Muscle of leg (tissue), 11 donors: ENCODE results near the gene IPO4. TPM values are rescaled to one million over a fixed set of nuclear protein-coding genes. Genes with fewer than 3 reads are reported as not detected.
A peak's percentile ranks its signal among the peaks of the same experiment; 100 is the strongest.

Source experiments
- DNase-seq: peaks from one replicate; pipeline ENCODE4 v3.0.0; 2013
- H3K27ac ChIP-seq: one replicate; pipeline ENCODE4 v1.5.1; 2013; ENCODE audit warnings: mild to moderate bottlenecking, low read length, control low read depth
- H3K27me3 ChIP-seq: one replicate; pipeline ENCODE4 v1.6.1; 2013; ENCODE audit warnings: low read length; ENCODE audit not compliant: control insufficient read depth, insufficient read depth
- H3K36me3 ChIP-seq: one replicate; pipeline ENCODE4 v1.6.1; 2013; ENCODE audit warnings: low read length; ENCODE audit not compliant: control insufficient read depth, insufficient read depth
- H3K4me1 ChIP-seq: one replicate; pipeline ENCODE4 v1.6.1; 2013; ENCODE audit warnings: low read length; ENCODE audit not compliant: control insufficient read depth, insufficient read depth
- H3K4me3 ChIP-seq: one replicate; pipeline ENCODE4 v1.5.1; 2013; ENCODE audit warnings: low read length, control low read depth
- H3K9me3 ChIP-seq: replicated peaks from 2 replicates; pipeline ENCODE4 v1.6.1; 2013; ENCODE audit warnings: low read depth, low read length; ENCODE audit not compliant: control insufficient read depth
- WGBS: methylation state at CpG from one replicate; pipeline ENCODE4 v1.1.5; 2013; ENCODE audit warnings: missing lambda C conversion rate; ENCODE audit not compliant: insufficient coverage; 5-methylcytosine and 5-hydroxymethylcytosine counted together
- polyA plus RNA-seq, 8 donors: library from polyadenylated mRNA; unstranded; fragments of 120-200 nt; gene quantifications; one replicate each; pipeline versions ENCODE4 v1.2.1 to v1.2.3, GENCODE V29; 2013; ENCODE audit warnings: inconsistent platforms in 1 of 8, low replicate concordance in 1 of 8; ENCODE audit not compliant: insufficient read length in 8 of 8, insufficient read depth in 1 of 8
- total RNA-seq: library from RNA; stranded (reverse); fragments of 120-200 nt; gene quantifications from one replicate; pipeline ENCODE4 v1.2.4, GENCODE V29; 2013

The IPO4 gene
- total and polyA plus RNA-seq, 9 donors = 19.9 to 37.5 (median 29.4) TPM

DNA sequence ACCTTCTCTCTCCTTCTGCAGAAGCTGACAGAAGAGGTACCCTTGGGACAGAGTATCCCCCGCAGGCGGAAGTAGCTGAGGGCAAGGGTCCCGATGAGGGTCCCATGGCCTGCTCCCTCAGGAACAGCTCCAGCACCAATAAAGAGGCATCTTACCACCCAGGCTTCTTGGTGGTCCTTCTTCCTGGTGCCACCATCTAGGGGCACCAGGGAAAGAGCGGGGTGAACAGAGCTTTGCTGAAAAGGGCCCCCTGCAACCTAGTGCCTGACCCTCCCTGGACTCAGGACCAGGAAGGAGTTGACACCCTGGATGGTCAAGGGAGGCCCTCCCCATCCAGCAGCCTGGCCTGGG lies 28.1 kb downstream of the IPO4 start:
- Histone ChIP-seq H3K36me3 (peaks cover 78% of the 10 kb centered on the region), H3K4me3 (no peak overlapping the region), H3K9me3 (no peaks in the 10 kb centered on the region), H3K27me3 (no peaks in the 10 kb centered on the region), H3K4me1 (peaks cover 37% of the 10 kb centered on the region), H3K27ac (peak overlapping the region; percentile 88)
- no peak for DNase-seq
- 86% methylated on average over 4 of the region's 4 CpGs for WGBS

DNA sequence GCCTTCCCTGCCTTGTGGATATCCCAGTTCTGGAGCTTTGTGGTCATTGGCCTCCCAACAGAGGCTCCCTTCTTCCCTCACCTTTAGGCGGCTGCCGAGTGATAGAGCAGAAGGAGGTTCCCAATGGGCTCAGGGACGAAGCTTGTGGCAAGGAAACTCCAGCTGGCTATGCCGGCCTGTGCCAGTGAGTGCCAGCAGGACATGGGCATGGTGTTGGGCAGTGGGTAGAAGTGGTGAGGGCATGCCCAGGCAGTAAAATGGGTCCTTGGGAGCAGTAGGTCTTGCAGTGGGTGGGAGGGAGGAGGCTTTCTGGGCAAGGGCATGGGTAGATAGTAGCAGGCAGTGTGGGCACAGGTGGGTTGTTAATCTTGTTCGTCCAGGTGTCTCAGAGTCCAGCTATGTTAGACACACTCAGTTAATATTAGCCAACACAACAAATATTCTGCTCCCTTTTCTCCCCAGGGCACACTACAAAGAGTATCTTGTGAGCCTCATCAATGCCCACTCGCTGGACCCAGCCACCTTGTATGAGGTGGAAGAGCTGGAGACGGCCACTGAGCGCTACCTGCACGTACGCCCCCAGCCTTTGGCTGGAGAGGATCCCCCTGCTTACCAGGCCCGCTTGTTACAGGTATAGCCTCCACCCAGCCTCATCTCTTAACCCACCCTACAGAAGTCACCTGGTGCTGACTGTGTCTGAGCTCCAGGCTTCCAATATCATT lies 28.7 kb downstream of the IPO4 start:
- peak overlapping the region; percentile 88 for H3K27ac ChIP-seq
- 97% methylated on average over 6 of the region's 11 CpGs for WGBS
- no peak for DNase-seq

GRCh38 chr14:24157331-24157730 lies 31.3 kb downstream of the IPO4 start:
- DNase-seq = no peak
- 95% methylated on average over 11 of the region's 12 CpGs for WGBS
- Histone ChIP-seq H3K27me3 (no peaks in the 10 kb centered on the region), H3K27ac (no peak overlapping the region), H3K9me3 (no peaks in the 10 kb centered on the region), H3K4me3 (no peak overlapping the region), H3K36me3 (peaks cover 65% of the 10 kb centered on the region), H3K4me1 (peaks cover 15% of the 10 kb centered on the region)

More for the DNA sequence above, 28.7 kb downstream of the IPO4 start:
- no peak overlapping the region for H3K4me3 ChIP-seq
- H3K4me1 ChIP-seq = peaks cover 37% of the 10 kb centered on the region
- H3K36me3 ChIP-seq = peaks cover 78% of the 10 kb centered on the region
- H3K9me3 ChIP-seq = no peaks in the 10 kb centered on the region
- H3K27me3 ChIP-seq = no peaks in the 10 kb centered on the region

DNA sequence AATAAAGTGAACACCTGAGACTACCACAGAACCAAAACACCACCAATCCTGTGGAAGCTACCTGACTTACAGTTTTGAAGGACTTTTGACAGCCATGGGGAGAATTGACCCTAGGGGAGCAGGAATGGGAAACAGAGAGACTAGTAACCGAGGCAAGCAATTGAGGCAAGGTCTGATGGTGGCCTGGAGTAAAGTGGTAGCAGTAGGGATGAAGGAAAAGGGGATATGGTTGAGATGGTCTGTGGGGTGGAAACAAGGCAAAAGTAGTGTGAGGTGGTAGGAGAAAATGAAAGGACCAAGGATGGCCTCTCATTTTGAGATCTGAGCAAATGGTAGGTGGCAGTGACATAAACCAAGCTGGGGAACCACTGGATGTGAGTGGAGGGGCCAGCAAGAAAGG lies 31.8 kb downstream of the IPO4 start:
- 90% methylated on average over 1 of the region's 1 CpG for WGBS
- H3K36me3 ChIP-seq = peaks cover 65% of the 10 kb centered on the region
- no peaks in the 10 kb centered on the region for H3K9me3 ChIP-seq
- DNase-seq = no peak
- H3K4me1 ChIP-seq = peaks cover 10% of the 10 kb centered on the region
- no peaks in the 10 kb centered on the region for H3K27me3 ChIP-seq
- H3K4me3 ChIP-seq = no peak overlapping the region
- no peak overlapping the region for H3K27ac ChIP-seq

DNA sequence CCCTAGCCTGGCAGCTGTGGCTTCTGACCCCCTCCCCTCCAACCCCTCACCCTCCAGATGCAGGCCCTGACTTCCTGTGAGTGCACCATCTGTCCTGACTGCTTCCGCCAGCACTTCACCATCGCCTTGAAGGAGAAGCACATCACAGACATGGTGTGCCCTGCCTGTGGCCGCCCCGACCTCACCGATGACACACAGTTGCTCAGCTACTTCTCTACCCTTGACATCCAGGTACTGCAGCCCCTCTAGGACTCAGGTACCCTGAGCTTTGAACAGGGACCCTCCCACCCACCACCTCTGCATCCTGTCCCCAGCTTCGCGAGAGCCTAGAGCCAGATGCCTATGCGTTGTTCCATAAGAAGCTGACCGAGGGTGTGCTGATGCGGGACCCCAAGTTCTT lies 33.5 kb downstream of the IPO4 start:
- Histone ChIP-seq H3K27ac (no peak overlapping the region), H3K4me3 (no peak overlapping the region), H3K4me1 (peaks cover 1% of the 10 kb centered on the region), H3K36me3 (peaks cover 75% of the 10 kb centered on the region), H3K9me3 (no peaks in the 10 kb centered on the region), H3K27me3 (no peaks in the 10 kb centered on the region)
- DNase-seq = no peak
- 93% methylated on average over 8 of the region's 10 CpGs for WGBS

DNA sequence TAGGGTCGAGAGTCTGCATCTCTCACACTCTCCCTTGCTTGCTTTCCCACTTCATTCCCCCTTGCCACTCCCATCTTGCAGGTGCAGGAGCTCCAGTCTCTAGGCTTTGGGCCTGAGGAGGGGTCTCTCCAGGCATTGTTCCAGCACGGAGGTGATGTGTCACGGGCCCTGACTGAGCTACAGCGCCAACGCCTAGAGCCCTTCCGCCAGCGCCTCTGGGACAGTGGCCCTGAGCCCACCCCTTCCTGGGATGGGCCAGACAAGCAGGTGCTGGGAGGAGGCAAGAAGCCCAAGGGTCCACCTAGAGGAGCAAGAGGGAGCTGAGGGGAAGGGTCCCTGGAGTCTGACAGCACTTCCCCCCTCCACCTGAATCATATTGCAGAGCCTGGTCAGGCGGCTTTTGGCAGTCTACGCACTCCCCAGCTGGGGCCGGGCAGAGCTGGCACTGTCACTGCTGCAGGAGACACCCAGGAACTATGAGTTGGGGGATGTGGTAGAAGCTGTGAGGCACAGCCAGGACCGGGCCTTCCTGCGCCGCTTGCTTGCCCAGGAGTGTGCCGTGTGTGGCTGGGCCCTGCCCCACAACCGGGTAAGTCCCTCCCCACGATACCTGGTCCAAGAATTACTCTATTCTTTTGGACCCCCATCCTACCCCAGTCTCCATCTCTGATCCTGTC lies 37.1 kb downstream of the IPO4 start:
- WGBS = 89% methylated on average over 8 of the region's 16 CpGs
- no peak for DNase-seq
- Histone ChIP-seq H3K9me3 (no peaks in the 10 kb centered on the region), H3K4me3 (no peak overlapping the region), H3K36me3 (peaks cover 68% of the 10 kb centered on the region), H3K27me3 (no peaks in the 10 kb centered on the region), H3K27ac (no peak overlapping the region), H3K4me1 (peaks cover 10% of the 10 kb centered on the region)

DNA sequence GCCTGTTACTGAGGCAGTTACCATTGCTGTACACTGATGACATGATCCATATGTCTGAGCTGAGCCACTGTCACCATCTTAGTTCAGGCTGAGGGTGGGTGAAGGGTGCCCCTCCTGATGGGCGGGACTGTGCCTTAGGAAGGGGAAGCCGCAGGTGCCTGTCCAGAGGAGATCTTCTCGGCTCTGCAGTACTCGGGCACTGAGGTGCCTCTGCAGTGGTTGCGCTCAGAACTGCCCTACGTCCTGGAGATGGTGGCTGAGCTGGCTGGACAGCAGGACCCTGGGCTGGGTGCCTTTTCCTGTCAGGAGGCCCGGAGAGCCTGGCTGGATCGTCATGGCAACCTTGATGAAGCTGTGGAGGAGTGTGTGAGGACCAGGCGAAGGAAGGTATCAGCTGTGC lies 37.6 kb downstream of the IPO4 start:
- Histone ChIP-seq H3K27me3 (no peaks in the 10 kb centered on the region), H3K9me3 (no peaks in the 10 kb centered on the region), H3K27ac (no peak overlapping the region), H3K36me3 (peaks cover 64% of the 10 kb centered on the region), H3K4me3 (no peak overlapping the region), H3K4me1 (peaks cover 13% of the 10 kb centered on the region)
- no peak for DNase-seq
- WGBS = 87% methylated on average over 7 of the region's 9 CpGs

DNA sequence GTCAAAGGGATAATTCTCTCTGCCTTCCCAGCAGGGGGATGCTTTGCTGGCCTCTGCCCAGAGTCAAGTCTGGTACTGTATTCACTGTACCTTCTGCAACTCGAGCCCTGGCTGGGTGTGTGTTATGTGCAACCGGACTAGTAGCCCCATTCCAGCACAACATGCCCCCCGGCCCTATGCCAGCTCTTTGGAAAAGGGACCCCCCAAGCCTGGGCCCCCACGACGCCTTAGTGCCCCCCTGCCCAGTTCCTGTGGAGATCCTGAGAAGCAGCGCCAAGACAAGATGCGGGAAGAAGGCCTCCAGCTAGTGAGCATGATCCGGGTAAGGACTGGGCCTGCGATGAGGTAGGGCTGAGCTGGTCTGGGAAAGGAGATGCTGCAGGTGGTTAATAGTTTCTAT lies 38.0 kb downstream of the IPO4 start:
- Histone ChIP-seq H3K4me3 (no peak overlapping the region), H3K27me3 (no peaks in the 10 kb centered on the region), H3K36me3 (peaks cover 60% of the 10 kb centered on the region), H3K9me3 (no peaks in the 10 kb centered on the region), H3K27ac (no peak overlapping the region), H3K4me1 (peaks cover 17% of the 10 kb centered on the region)
- DNase-seq = no peak
- 83% methylated on average over 7 of the region's 9 CpGs for WGBS

GRCh38 chr14:24150061-24150460 lies 38.6 kb downstream of the IPO4 start:
- H3K27ac ChIP-seq = no peak overlapping the region
- no peaks in the 10 kb centered on the region for H3K27me3 ChIP-seq
- H3K36me3 ChIP-seq = peaks cover 60% of the 10 kb centered on the region
- no peak overlapping the region for H3K4me3 ChIP-seq
- DNase-seq = no peak
- H3K9me3 ChIP-seq = no peaks in the 10 kb centered on the region
- 92% methylated on average over 9 of the region's 9 CpGs for WGBS
- H3K4me1 ChIP-seq = peaks cover 22% of the 10 kb centered on the region

- peak; percentile 1 for DNase-seq
- no peaks in the 10 kb centered on the region for H3K9me3 ChIP-seq
- H3K36me3 ChIP-seq = peaks cover 59% of the 10 kb centered on the region
- H3K27me3 ChIP-seq = no peaks in the 10 kb centered on the region
- H3K4me1 ChIP-seq = peaks cover 25% of the 10 kb centered on the region
- WGBS = 95% methylated on average over 3 of the region's 3 CpGs
- H3K4me3 ChIP-seq = no peak overlapping the region
- H3K27ac ChIP-seq = no peak overlapping the region
These were observed 39.2 kb downstream of the IPO4 start for GRCh38 chr14:24149302-24149969.
